GM12878 (cell line): Measurements from ENCODE around the gene ICA1. TPM values are rescaled to one million over a fixed set of nuclear protein-coding genes. Genes with fewer than 3 reads are reported as not detected.

Source experiments
- ATAC-seq: fragments of 200-7000 bp; cut with Tn5 transposase; 3 replicates; pipeline ENCODE4 v1.9.1; 2020; ENCODE audit warnings: mild to moderate bottlenecking, moderate library complexity
- BruUV-seq: library from RNA; stranded (reverse); fragments of 400-500 nt; replicated peaks from 2 replicates; lab custom pipeline; 2021; lab: Mats Ljungman, UMichigan
- CTCF ChIA-PET: fragments of 300-600 bp; sonication (Branson Sonifier 250); formaldehyde crosslinking; extraction: SDS; loops from one replicate; lab custom pipeline; 2021; ENCODE audit warnings: inconsistent platforms; lab: Yijun Ruan, JAX
- POLR2A ChIA-PET: fragments of 350-600 bp; formaldehyde crosslinking; extraction: SDS; loops from one replicate; lab custom pipeline; 2021; ENCODE audit warnings: inconsistent platforms; lab: Charles Lee
- RAD21 ChIA-PET: fragments of 300-600 bp; sonication (Branson Sonifier 250); formaldehyde crosslinking; loops from one replicate; lab custom pipeline; 2023; ENCODE audit warnings: antibody characterized with exemption; ENCODE audit not compliant: unreplicated experiment; lab: Charles Lee
- SMC1A ChIA-PET: fragments of 300-600 bp; sonication (Branson Sonifier 250); formaldehyde crosslinking; loops from one replicate; lab custom pipeline; 2023; ENCODE audit not compliant: unreplicated experiment, uncharacterized antibody; lab: Charles Lee
- DNase-seq: peaks from one replicate; pipeline ENCODE4 v3.0.0-alpha.2; 2011; ENCODE audit warnings: low read depth, low spot score
- FAIRE-seq: peaks from 3 replicates; lab custom pipeline; 2011; peaks lifted over from hg19 to GRCh38; lab: Jason Lieb, UNC
- H2AFZ ChIP-seq: 2 replicates; pipeline ENCODE4 v1.6.0; 2011; ENCODE audit warnings: low read depth, low read length, control low read depth; ENCODE audit not compliant: control insufficient read depth
- H3K27ac ChIP-seq: 2 replicates; pipeline ENCODE4 v1.5.1; 2011; ENCODE audit warnings: control low read depth; ENCODE audit not compliant: control insufficient read depth, insufficient read depth
- H3K27me3 ChIP-seq, 2 experiments: replicated peaks in 1 of 2; 2 replicates each; pipeline versions ENCODE4 v1.6.0 to v1.6.1; 2011; ENCODE audit warnings: low read length in 1 of 2; ENCODE audit not compliant: control insufficient read depth in 2 of 2, insufficient read depth in 2 of 2
- H3K36me3 ChIP-seq, 2 experiments: 2 replicates each; pipeline ENCODE4 v1.5.1; 2011; ENCODE audit warnings: low read length in 1 of 2; ENCODE audit not compliant: control insufficient read depth in 2 of 2, insufficient read depth in 2 of 2
- H3K4me1 ChIP-seq: 2 replicates; pipeline ENCODE4 v1.6.1; 2011; ENCODE audit warnings: mild to moderate bottlenecking, low read length, moderate library complexity, mixed read lengths; ENCODE audit not compliant: control insufficient read depth, insufficient read depth
- H3K4me2 ChIP-seq: 2 replicates; pipeline ENCODE4 v1.6.0; 2011; ENCODE audit warnings: control low read depth; ENCODE audit not compliant: control insufficient read depth, insufficient read depth
- H3K4me3 ChIP-seq: fragments of 200-600 bp; sonication (generic); 2 replicates; pipeline ENCODE4 v1.5.1; 2016
- H3K79me2 ChIP-seq: 2 replicates; pipeline ENCODE4 v1.6.0; 2011; ENCODE audit warnings: low read length; ENCODE audit not compliant: control insufficient read depth, insufficient read depth
- H3K9ac ChIP-seq: 2 replicates; pipeline ENCODE4 v1.8.0; 2011; ENCODE audit warnings: low read length, control low read depth, mixed read lengths; ENCODE audit not compliant: control insufficient read depth, insufficient read depth
- H3K9me3 ChIP-seq: replicated peaks from 3 replicates; pipeline ENCODE4 v1.5.1; 2011; ENCODE audit warnings: mild to moderate bottlenecking, low read length; ENCODE audit not compliant: control insufficient read depth, insufficient read depth
- H4K20me1 ChIP-seq: 2 replicates; pipeline ENCODE4 v1.6.0; 2011; ENCODE audit not compliant: control insufficient read depth, insufficient read depth
- BCL11A ChIP-seq: IDR thresholded peaks from 2 replicates; pipeline ENCODE4 v1.6.1; 2011; ENCODE audit warnings: low read depth, low read length
- CEBPZ ChIP-seq: fragments of 150-350 bp; IDR thresholded peaks from 2 replicates; pipeline ENCODE4 v1.6.1; 2016; ENCODE audit warnings: low read depth, low read length
- ETV6 ChIP-seq, 2 experiments: fragments of 450-650 bp in 1 of 2; IDR thresholded peaks in 1 of 2; conservative IDR thresholded peaks in 1 of 2; 2 replicates each; pipeline ENCODE4 v1.6.1; 2014; ENCODE audit warnings: antibody characterized with exemption in 1 of 2, borderline replicate concordance in 1 of 2, low read depth in 1 of 2, mild to moderate bottlenecking in 1 of 2, moderate library complexity in 1 of 2
- NRF1 ChIP-seq: conservative IDR thresholded peaks from 2 replicates; pipeline ENCODE4 v1.6.1; 2011; ENCODE audit warnings: mild to moderate bottlenecking, low read depth, low read length, improper control_type of control experiment
- SIN3A ChIP-seq: IDR thresholded peaks from 2 replicates; pipeline ENCODE4 v1.6.1; 2012; ENCODE audit warnings: low read depth, low read length, improper control_type of control experiment
- SKIL ChIP-seq: fragments of 450-650 bp; IDR thresholded peaks from 2 replicates; pipeline ENCODE4 v1.6.1; 2017; ENCODE audit warnings: mild to moderate bottlenecking, low read depth, inconsistent platforms; ENCODE audit not compliant: poor library complexity, severe bottlenecking
- ZBTB4 ChIP-seq: fragments of 450-650 bp; formaldehyde crosslinking; IDR thresholded peaks from 2 replicates; pipeline ENCODE4 v1.4.0; 2022; ENCODE audit warnings: mild to moderate bottlenecking, moderate library complexity
- WGBS: methylation state at CpG from one replicate; pipeline ENCODE4 v1.1.6; 2016; ENCODE audit warnings: low lambda C conversion rate; ENCODE audit not compliant: insufficient replicate concordance, insufficient coverage; ENCODE audit errors: missing lambda C conversion rate; 5-methylcytosine and 5-hydroxymethylcytosine counted together
- in situ Hi-C: fragments of 300-500 bp; cut with MboI; formaldehyde crosslinking; loops from 9 replicates; pipeline ENCODE4 v1.14.3; 2018; ENCODE audit warnings: mixed read lengths
- intact Hi-C: fragments of 100-400 bp; cut with micrococcal nuclease; formaldehyde crosslinking; loops from one replicate; pipeline ENCODE4 v1.14.2; 2022; ENCODE audit not compliant: unreplicated experiment
- polyA plus RNA-seq, 11 experiments: library from polyadenylated mRNA; depleted of rRNA in 4 of 11; unstranded in 6 of 11; stranded (reverse) in 5 of 11; fragments of >200 nt; fragmentation: Nextera tagmentation in 4 of 11; fragmentation: Illumina TruSeq in 1 of 11; extraction: Ambion mirVana in 4 of 11; extraction: Trizol in 1 of 11; gene quantifications; 1 replicate in 1 of 11; 2 replicates in 10 of 11; pipeline versions ENCODE4 v1.2.1 to v1.2.3, GENCODE V29; 2011 to 2016; ENCODE audit warnings: inconsistent platforms in 2 of 11, missing spikeins in 2 of 11, low read depth in 1 of 11
- total RNA-seq, 4 experiments: library from RNA; depleted of rRNA in 3 of 4; stranded (reverse); fragments of >200 nt in 3 of 4; fragmentation: Illumina TruSeq in 1 of 4; extraction: Trizol in 1 of 4; gene quantifications; 2 replicates each; pipeline versions ENCODE4 v1.2.1 to v1.2.3, GENCODE V29; 2013 to 2021
- TF ChIP-seq, protein P1 (sequence below): fragments of 450-650 bp; IDR thresholded peaks from 2 replicates; pipeline ENCODE4 v1.6.1; 2014; ENCODE audit warnings: mild to moderate bottlenecking

Gene ICA1
- total and polyA plus RNA-seq, 10 of the 15 experiments (the other 5 are each of a cell fraction or from before 2014, with no cell fraction given), result 1.3 to 35.1 (median 3.3) TPM

DNA sequence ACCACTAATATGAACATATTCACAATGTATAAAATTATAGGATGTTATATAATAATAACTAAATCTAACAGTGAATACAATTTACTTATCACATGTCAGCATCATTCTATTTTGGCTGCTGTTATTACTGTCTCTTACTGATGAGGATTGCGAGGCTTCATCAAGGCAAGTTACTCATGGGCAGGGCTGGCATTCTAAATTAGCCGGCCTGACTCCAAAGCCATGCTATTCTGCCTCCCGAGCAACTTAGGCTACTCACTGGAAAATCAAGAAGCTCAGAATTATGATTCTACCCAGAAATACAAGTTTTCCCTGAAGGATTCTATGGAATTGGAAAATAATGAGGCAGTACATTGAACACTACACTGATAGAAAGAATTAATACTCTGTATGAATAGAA is 101.7 kb downstream of the ICA1 start:
- CTCF ChIA-PET, result interaction anchor here (1.7 kb wide), 1 partner anchor 12 kb away, joined by 5 read pairs; no protein-coding TSS in a partner anchor
- SMC1A ChIA-PET, result interaction anchor here (1.4 to 2.5 kb wide), 3 partner anchors 9 to 39 kb away, joined by 4 to 11 read pairs (median 4); no protein-coding TSS in a partner anchor
- no peak overlapping the region for H3K27ac ChIP-seq
- BruUV-seq, result no TSS peak
- intact Hi-C loops, result no loop called here
- RAD21 ChIA-PET, result interaction anchor here (0.6 kb wide), 1 partner anchor 36 kb away, joined by 3 read pairs; no protein-coding TSS in a partner anchor
- ATAC-seq (no peak), FAIRE-seq (no peak), DNase-seq (no peak)
- no peaks in the 10 kb centered on the region for H3K36me3 ChIP-seq
- POLR2A ChIA-PET, result interaction anchor here (0.8 kb wide), 1 partner anchor 32 kb away, joined by 3 read pairs; no protein-coding TSS in a partner anchor
- H3K79me2 ChIP-seq, result no peaks in the 10 kb centered on the region
- in situ Hi-C loops, result no loop called here
- no peak overlapping the region for H3K4me2 ChIP-seq
- no peaks in the 10 kb centered on the region for H4K20me1 ChIP-seq
- no peak overlapping the region for H3K9ac ChIP-seq
- H3K4me3 ChIP-seq, result no peak overlapping the region
- H3K27me3 ChIP-seq, result no peaks in the 10 kb centered on the region
- no peaks in the 10 kb centered on the region for H3K4me1 ChIP-seq
- WGBS, result 33% methylated on average over 3 of the region's 3 CpGs
- no peaks in the 10 kb centered on the region for H3K9me3 ChIP-seq
- no peak overlapping the region for H2AFZ ChIP-seq
- no peak for TF ChIP-seq ETV6 (conservative IDR thresholded peaks at IDR 0.05 in 1 of 2, IDR thresholded peaks at IDR 0.05 in 1 of 2; ENCODE audit: borderline replicate concordance in 1 of 2, low read depth in 1 of 2)
- no peak for TF ChIP-seq NRF1
- TF ChIP-seq BCL11A, result no peak
- TF ChIP-seq SIN3A, result no peak
- TF ChIP-seq, protein P1, sequence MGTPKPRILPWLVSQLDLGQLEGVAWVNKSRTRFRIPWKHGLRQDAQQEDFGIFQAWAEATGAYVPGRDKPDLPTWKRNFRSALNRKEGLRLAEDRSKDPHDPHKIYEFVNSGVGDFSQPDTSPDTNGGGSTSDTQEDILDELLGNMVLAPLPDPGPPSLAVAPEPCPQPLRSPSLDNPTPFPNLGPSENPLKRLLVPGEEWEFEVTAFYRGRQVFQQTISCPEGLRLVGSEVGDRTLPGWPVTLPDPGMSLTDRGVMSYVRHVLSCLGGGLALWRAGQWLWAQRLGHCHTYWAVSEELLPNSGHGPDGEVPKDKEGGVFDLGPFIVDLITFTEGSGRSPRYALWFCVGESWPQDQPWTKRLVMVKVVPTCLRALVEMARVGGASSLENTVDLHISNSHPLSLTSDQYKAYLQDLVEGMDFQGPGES, result no peak
- no peak for TF ChIP-seq ZBTB4 (CRISPR knock-in tag)
- no peak for TF ChIP-seq CEBPZ
- no peak for TF ChIP-seq SKIL
